HCT116 (cell line): Measurements from ENCODE around the gene KAZN.

Experiments
- ATF3 ChIP-seq: IDR thresholded peaks from 2 replicates; pipeline ENCODE4 v1.6.1; 2012
- CTCF ChIP-seq, 3 experiments: fragments of 200-600 bp in 1 of 3; sonication (generic) in 1 of 3; IDR thresholded peaks in 2 of 3; conservative IDR thresholded peaks in 1 of 3; 2 replicates each; pipeline ENCODE4 v1.5.1; 2012 to 2017; ENCODE audit warnings: low read depth in 2 of 3, low read length in 2 of 3, antibody characterized with exemption in 1 of 3, borderline replicate concordance in 1 of 3, control low read depth in 1 of 3, mild to moderate bottlenecking in 1 of 3, mixed read lengths in 1 of 3, mixed run types in 1 of 3, moderate library complexity in 1 of 3; ENCODE audit not compliant: insufficient read depth in 1 of 3
- EGR1 ChIP-seq: IDR thresholded peaks from 2 replicates; pipeline ENCODE4 v1.6.1; 2012; ENCODE audit warnings: low read depth
- EZH2 ChIP-seq: fragments of 200-600 bp; sonication (generic); IDR thresholded peaks from 2 replicates; pipeline ENCODE4 v1.6.1; 2017; ENCODE audit warnings: antibody characterized with exemption, mixed run types
- EZH2phosphoT487 ChIP-seq: fragments of 200-600 bp; IDR thresholded peaks from 2 replicates; pipeline ENCODE4 v1.6.1; 2018; ENCODE audit warnings: antibody characterized with exemption, borderline replicate concordance
- POLR2A ChIP-seq: IDR thresholded peaks from 2 replicates; pipeline ENCODE4 v1.7.0; 2011; ENCODE audit warnings: borderline replicate concordance; ENCODE audit not compliant: insufficient read depth, insufficient read length; ENCODE audit errors: extremely low read depth
- POLR2AphosphoS5 ChIP-seq: IDR thresholded peaks from 2 replicates; pipeline ENCODE4 v1.6.1; 2011; ENCODE audit warnings: mild to moderate bottlenecking, low read depth, low read length, moderate library complexity
- RAD21 ChIP-seq: IDR thresholded peaks from 2 replicates; pipeline ENCODE4 v1.6.1; 2012; ENCODE audit warnings: low read depth, mild to moderate bottlenecking
- SIN3A ChIP-seq: IDR thresholded peaks from 2 replicates; pipeline ENCODE4 v1.6.1; 2012; ENCODE audit warnings: low read depth
- SRF ChIP-seq: IDR thresholded peaks from 2 replicates; pipeline ENCODE4 v1.6.1; 2012; ENCODE audit warnings: low read depth
- YY1 ChIP-seq: IDR thresholded peaks from 2 replicates; pipeline ENCODE4 v1.6.1; 2011; ENCODE audit warnings: low read length, low read depth, moderate library complexity, mild to moderate bottlenecking; ENCODE audit not compliant: insufficient replicate concordance; ENCODE audit errors: extremely low read depth
- ZFX ChIP-seq: fragments of 450-650 bp; IDR thresholded peaks from 2 replicates; pipeline ENCODE4 v1.6.1; 2017
- TF ChIP-seq, protein P1 (sequence below): IDR thresholded peaks from 2 replicates; pipeline ENCODE4 v1.6.1; 2012; ENCODE audit warnings: low read depth

GRCh38 chr1:14812189-14812588 is 213.7 kb downstream of the KAZN start:
- TF ChIP-seq RAD21 (no peak), CTCF (IDR thresholded peaks at IDR 0.05 in 2 of 3, conservative IDR thresholded peaks at IDR 0.05 in 1 of 3; ENCODE audit: borderline replicate concordance in 1 of 3, insufficient read depth in 1 of 3, low read depth in 2 of 3, low read length in 2 of 3) (no peak), POLR2A (no peak), SIN3A (no peak), EZH2phosphoT487 (no peak), EZH2 (no peak), YY1 (no peak), SRF (no peak), POLR2AphosphoS5 (no peak), ATF3 (no peak), EGR1 (no peak), ZFX (no peak)
- TF ChIP-seq, protein P1, sequence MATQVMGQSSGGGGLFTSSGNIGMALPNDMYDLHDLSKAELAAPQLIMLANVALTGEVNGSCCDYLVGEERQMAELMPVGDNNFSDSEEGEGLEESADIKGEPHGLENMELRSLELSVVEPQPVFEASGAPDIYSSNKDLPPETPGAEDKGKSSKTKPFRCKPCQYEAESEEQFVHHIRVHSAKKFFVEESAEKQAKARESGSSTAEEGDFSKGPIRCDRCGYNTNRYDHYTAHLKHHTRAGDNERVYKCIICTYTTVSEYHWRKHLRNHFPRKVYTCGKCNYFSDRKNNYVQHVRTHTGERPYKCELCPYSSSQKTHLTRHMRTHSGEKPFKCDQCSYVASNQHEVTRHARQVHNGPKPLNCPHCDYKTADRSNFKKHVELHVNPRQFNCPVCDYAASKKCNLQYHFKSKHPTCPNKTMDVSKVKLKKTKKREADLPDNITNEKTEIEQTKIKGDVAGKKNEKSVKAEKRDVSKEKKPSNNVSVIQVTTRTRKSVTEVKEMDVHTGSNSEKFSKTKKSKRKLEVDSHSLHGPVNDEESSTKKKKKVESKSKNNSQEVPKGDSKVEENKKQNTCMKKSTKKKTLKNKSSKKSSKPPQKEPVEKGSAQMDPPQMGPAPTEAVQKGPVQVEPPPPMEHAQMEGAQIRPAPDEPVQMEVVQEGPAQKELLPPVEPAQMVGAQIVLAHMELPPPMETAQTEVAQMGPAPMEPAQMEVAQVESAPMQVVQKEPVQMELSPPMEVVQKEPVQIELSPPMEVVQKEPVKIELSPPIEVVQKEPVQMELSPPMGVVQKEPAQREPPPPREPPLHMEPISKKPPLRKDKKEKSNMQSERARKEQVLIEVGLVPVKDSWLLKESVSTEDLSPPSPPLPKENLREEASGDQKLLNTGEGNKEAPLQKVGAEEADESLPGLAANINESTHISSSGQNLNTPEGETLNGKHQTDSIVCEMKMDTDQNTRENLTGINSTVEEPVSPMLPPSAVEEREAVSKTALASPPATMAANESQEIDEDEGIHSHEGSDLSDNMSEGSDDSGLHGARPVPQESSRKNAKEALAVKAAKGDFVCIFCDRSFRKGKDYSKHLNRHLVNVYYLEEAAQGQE: no peak
